Measurements from ENCODE around the gene PTPRN2.

PTPRN2 gene

GRCh38 chr7:157809863-157810851, 777.5 kb downstream of the PTPRN2 start:
- no peak for DNase-seq

DNA sequence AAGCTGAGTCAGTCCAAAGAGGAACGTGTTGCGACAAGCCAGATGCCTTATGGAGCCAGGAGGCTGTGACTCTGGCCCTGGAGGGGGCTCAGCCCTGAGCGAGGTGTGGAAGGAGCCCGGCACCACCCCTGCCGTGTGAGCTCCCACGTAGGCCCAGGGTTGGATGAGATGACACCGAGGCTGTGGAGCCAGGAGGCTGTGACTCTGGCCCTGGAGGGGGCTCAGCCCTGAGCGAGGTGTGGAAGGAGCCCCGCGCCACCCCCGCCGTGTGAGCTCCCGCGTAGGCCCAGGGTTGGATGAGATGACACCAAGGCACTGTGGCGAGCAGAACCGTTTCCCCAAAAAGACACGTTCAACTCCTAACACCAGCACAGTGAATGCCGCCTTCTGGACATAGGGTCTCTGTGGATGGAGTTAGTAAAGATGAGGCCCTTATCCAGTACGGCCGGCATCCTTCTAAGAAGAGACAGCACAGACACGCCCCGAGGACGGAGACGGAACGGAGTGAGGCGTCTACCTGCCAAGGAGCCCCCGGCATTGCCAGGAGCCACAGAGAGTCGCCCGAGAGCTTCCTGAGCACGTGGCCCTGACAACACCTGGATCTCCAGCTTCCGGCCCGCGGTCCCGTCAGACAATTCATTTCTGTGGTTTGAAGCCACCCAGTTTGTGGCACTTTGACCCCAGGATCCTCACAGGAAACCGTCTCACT, 778.3 kb downstream of the PTPRN2 start:
- no peak for DNase-seq

GRCh38 chr7:157808042-157808441, 779.6 kb downstream of the PTPRN2 start:
- DNase-seq = no peak

- DNase-seq = no peak
These were observed 780.1 kb downstream of the PTPRN2 start for GRCh38 chr7:157807510-157807909.

GRCh38 chr7:157806711-157807110, 780.9 kb downstream of the PTPRN2 start:
- DNase-seq = no peak

GRCh38 chr7:157805713-157806112, 781.9 kb downstream of the PTPRN2 start:
- DNase-seq = no peak

- no peak for DNase-seq
These were observed 783.7 kb downstream of the PTPRN2 start for GRCh38 chr7:157803906-157804305.

DNA sequence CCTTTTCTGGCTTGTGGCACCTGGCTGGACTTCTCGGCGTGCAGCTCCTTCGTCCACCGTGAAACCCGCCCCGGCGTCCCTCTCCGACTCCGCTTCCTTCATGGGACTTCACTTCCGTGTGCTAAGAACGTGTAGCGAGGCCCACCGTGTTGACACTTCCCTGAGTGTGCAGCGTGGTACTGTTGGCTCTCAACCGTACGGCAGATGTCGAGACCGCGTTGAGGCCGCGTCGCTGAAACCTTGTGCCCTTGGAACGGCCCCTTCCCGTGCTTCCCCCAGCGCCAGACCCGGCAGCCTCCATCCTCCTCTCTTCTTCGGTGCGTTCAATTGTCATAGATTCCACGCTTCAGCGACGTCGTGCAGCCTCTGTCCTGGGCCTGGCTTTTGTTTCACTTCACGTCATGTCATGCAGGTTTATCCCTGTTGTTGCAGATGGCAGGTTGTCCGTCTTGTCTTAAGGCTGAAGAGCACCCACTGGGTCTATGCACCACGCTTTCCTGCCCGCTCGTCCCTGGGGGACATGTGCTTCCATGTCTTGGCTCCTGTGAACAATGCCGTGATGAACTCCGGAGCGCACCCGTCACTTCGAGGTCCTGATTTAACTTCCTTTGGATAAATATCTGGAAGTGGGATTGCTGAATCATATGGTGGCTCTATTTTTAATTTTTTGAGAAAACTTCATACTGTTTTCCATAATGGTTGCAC, 785.5 kb downstream of the PTPRN2 start:
- no peak for DNase-seq

DNA sequence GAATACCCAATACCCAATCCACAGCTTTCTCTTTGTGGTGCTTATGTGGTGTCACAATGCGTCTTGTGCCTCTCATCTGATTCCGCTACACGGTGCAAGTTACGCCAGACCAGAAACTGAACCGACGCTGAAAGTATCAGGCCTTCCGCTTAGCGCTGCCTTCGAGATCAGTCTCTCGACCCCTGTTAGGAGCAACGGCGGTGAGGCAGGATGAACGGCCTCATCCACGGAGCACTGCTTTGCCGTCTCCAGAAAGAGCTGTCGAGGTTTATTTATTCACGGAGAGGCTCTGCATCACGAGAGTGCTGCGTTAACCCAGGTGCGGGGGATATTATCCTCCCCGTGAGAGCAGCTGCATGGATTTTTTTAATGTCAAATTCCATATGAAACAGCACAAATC, 786.5 kb downstream of the PTPRN2 start:
- DNase-seq = no peak

- no peak for DNase-seq
These were observed 787.3 kb downstream of the PTPRN2 start for GRCh38 chr7:157800281-157800680.

GRCh38 chr7:157799076-157799685, 788.4 kb downstream of the PTPRN2 start:
- no peak for DNase-seq

DNA sequence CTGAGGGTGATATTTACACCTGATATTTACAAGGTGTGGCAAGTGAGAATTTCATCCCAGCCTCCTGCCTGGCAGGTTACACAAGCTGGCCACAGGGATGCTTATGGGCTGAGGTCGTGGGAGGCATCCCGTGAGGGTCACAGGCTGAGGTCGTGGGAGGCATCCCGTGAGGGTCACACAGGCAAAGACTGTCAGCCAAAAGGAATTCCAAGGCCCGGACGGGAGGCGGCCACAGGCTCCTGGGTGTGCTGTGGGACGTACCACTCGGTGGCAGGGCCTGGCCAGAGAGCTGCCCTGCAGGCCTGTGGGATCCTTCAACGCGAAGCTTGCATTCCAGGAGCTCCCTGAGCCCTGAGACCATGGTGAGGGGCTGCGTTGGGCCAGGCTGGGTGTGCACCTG, 790.3 kb downstream of the PTPRN2 start:
- no peak for DNase-seq

- no peak for DNase-seq
These were observed 790.8 kb downstream of the PTPRN2 start for GRCh38 chr7:157796846-157797245.

GRCh38 chr7:157795643-157796042, 792.0 kb downstream of the PTPRN2 start:
- DNase-seq = no peak

DNA sequence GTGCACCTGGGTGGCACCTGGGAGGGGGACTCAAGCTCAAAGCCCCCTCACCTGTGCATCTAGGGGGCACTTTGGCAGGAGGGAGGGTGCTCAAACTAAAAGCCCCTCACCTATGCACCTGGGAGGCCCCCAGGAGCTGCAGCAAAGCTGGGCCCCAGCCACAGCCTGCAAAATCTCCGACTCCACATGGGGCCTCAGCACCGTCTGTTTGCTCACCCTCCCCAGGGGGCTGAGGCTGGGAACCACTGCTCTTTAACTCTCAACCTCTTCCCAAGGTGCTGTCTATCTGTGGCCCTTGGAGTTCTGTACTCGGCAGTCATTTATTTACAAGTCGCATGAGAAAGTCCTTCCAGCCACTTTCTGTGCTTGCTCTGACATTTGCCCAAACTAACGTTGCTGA, 792.4 kb downstream of the PTPRN2 start:
- DNase-seq = no peak

- no peak for DNase-seq
These were observed 792.9 kb downstream of the PTPRN2 start for GRCh38 chr7:157794746-157795065.

- DNase-seq = no peak
These were observed 793.5 kb downstream of the PTPRN2 start for GRCh38 chr7:157793973-157794745.

- no peak for DNase-seq
These were observed 794.6 kb downstream of the PTPRN2 start for GRCh38 chr7:157793087-157793353.

- DNase-seq = no peak
These were observed 795.2 kb downstream of the PTPRN2 start for GRCh38 chr7:157792241-157793086.

- no peak for DNase-seq
These were observed 796.0 kb downstream of the PTPRN2 start for GRCh38 chr7:157791666-157792065.

GRCh38 chr7:157791261-157791660, 796.4 kb downstream of the PTPRN2 start:
- DNase-seq = no peak

GRCh38 chr7:157789942-157790341, 797.7 kb downstream of the PTPRN2 start:
- no peak for DNase-seq

All from activated CD4-positive, CD25-positive, alpha-beta regulatory T cell (primary cell).